ENCODE data around the gene ZGPAT.
A peak's percentile ranks its signal among the peaks of the same experiment; 100 is the strongest.
"Not testable (repeated sequence)": the region's sequence is repeated elsewhere in the genome, so short reads cannot be mapped to it uniquely, and the experiment has no call there.

The ZGPAT gene

GRCh38 chr20:63706852-63707557 is 834 bp upstream of the ZGPAT start:
- no peak for TF ChIP-seq Cebpa-rat (IDR thresholded peaks at IDR 0.05)
- peaks cover 81% of the 10 kb centered on the region for H3K36me3 ChIP-seq

DNA sequence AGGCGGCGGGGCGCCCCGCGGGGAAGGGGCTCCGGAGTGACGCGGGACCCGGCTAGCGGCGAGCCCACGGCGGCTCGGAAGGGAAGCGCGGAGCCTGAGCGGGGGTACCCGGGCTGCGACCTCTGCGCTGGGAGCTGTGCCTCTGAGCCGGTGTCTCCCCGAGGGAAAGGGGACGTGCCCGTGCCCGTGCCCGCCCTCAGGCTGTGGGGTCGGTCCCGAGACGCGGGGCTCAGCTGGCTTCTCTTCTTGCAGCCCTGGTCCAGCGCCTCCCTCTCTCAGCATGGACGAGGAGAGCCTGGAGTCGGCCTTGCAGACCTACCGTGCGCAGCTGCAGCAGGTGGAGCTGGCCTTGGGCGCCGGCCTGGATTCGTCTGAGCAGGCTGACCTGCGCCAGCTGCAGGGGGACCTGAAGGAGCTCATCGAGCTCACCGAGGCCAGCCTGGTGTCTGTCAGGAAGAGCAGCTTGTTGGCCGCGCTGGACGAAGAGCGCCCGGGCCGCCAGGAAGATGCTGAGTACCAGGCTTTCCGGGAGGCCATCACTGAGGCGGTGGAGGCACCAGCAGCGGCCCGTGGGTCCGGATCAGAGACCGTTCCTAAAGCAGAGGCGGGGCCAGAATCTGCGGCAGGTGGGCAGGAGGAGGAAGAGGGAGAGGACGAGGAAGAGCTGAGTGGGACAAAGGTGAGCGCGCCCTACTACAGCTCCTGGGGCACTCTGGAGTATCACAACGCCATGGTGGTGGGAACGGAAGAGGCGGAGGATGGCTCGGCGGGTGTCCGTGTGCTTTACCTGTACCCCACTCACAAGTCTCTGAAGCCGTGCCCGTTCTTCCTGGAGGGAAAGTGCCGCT is 686 bp downstream of the ZGPAT start:
- Histone ChIP-seq H4K20me1 (peaks cover 77% of the 10 kb centered on the region), H3K4me2 (peak overlapping the region; percentile 97), H3K27me3 (no peaks in the 10 kb centered on the region), H3K4me1 (peaks cover 44% of the 10 kb centered on the region), H3K9ac (peak overlapping the region; percentile 93), H3K4me3 (peak overlapping the region; percentile 97), H3K36me3 (peaks cover 81% of the 10 kb centered on the region), H3K9me3 (peaks cover 6% of the 10 kb centered on the region), H3K27ac (peak overlapping the region; percentile 86)
- no peak for TF ChIP-seq Cebpa-rat (IDR thresholded peaks at IDR 0.05)

More at GRCh38 chr20:63706852-63707557, 834 bp upstream of the ZGPAT start:
- H3K9ac ChIP-seq: peak overlapping the region; percentile 93
- H3K9me3 ChIP-seq: peaks cover under 1% of the 10 kb centered on the region
- H3K4me2 ChIP-seq: peak overlapping the region; percentile 97
- H3K4me3 ChIP-seq: peak overlapping the region; percentile 97
- H3K27me3 ChIP-seq: no peaks in the 10 kb centered on the region
- H4K20me1 ChIP-seq: peaks cover 92% of the 10 kb centered on the region
- peak overlapping the region; percentile 86 for H3K27ac ChIP-seq
- peaks cover 44% of the 10 kb centered on the region for H3K4me1 ChIP-seq

DNA sequence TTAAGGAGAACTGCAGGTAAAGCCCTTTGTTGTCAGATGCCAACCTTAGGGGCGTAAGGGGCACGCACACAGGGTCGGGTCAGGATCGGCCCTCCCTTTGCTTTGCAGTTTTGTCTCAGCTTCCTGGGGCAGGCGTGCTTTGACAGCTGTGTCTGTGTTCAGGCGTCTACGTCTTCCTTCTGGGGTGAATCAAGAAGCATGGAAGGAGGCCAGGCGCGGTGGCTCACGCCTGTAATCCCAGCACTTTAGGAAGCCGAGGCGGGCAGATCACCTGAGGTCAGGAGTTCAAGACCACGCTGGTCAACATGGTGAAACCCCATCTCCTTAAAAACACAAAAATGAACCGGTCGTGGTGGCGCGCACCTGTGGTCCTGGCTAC is 1.3 kb downstream of the ZGPAT start:
- peaks cover 71% of the 10 kb centered on the region for H4K20me1 ChIP-seq
- H3K27me3 ChIP-seq: no peaks in the 10 kb centered on the region
- 0 out of 2 replicates have a peak overlapping the region, but pooled peaks have one; percentile 86 for H3K27ac ChIP-seq
- H3K36me3 ChIP-seq: peaks cover 81% of the 10 kb centered on the region
- H3K9ac ChIP-seq: peak overlapping the region; percentile 93
- peak overlapping the region; percentile 97 for H3K4me3 ChIP-seq
- peak overlapping the region; percentile 97 for H3K4me2 ChIP-seq
- H3K9me3 ChIP-seq: peaks cover 9% of the 10 kb centered on the region
- no peak for TF ChIP-seq Cebpa-rat (IDR thresholded peaks at IDR 0.05)
- peaks cover 44% of the 10 kb centered on the region for H3K4me1 ChIP-seq

- Histone ChIP-seq H3K4me3 (no peak overlapping the region), H3K27me3 (no peaks in the 10 kb centered on the region), H4K20me1 (peaks cover 54% of the 10 kb centered on the region), H3K9ac (no peak overlapping the region), H3K9me3 (peaks cover 27% of the 10 kb centered on the region), H3K4me1 (peaks cover 40% of the 10 kb centered on the region), H3K36me3 (peaks cover 81% of the 10 kb centered on the region), H3K4me2 (no peak overlapping the region), H3K27ac (no peak overlapping the region)
- TF ChIP-seq Cebpa-rat (IDR thresholded peaks at IDR 0.05): no peak
Observed at GRCh38 chr20:63711085-63711645, 3.3 kb downstream of the ZGPAT start.

DNA sequence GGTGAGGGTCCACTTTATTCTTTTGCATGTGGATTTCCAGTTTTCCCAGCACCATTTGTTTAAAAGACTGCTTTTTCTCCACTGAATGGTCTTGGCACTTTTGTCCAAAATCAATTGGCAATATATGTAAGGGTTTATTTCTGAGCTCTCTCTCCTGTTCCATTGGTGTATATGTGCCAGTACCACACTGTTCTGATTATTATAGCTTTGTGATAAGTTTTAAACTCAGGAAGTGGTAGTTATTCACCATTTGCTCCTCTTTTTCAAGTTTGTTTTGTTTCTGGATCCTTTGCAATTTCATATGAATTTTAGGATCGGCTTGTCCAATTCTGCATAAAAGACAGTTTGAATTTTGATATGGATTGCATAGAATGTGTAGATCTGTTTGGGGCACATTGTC is 4.4 kb downstream of the ZGPAT start:
- Histone ChIP-seq H3K36me3 (peaks cover 87% of the 10 kb centered on the region), H3K27me3 (no peaks in the 10 kb centered on the region), H3K9me3 (peaks cover 27% of the 10 kb centered on the region), H3K4me2 (no peak overlapping the region), H3K27ac (no peak overlapping the region), H3K4me3 (no peak overlapping the region), H4K20me1 (peaks cover 52% of the 10 kb centered on the region), H3K4me1 (peaks cover 33% of the 10 kb centered on the region), H3K9ac (no peak overlapping the region)
- TF ChIP-seq Cebpa-rat (IDR thresholded peaks at IDR 0.05): no peak

- peaks cover 32% of the 10 kb centered on the region for H4K20me1 ChIP-seq
Observed at GRCh38 chr20:63714858-63715257, 7.0 kb downstream of the ZGPAT start.

DNA sequence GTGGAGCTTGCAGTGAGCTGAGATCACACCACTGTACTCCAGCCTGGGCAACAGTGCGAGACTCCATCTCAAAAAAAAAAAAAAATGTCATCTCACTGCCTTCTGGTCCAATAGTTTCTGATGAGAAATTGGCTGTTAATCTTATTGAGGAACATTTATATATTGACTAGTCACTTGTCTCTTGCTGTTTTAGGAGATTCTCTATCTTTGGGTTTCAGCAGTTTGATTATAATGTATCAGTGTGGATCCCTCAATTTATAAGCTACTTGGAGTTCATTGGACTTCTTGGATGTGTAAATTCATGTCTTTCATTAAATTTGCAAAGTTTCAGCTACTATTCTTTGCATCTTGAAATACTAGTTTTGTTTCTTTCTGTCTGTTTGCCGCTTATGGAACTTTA is 11.2 kb downstream of the ZGPAT start:
- Histone ChIP-seq H4K20me1 (peaks cover 37% of the 10 kb centered on the region; the same call in 1 of the 2 replicates), H3K4me2 (no peak overlapping the region), H3K27ac (no peak overlapping the region), H3K27me3 (no peaks in the 10 kb centered on the region), H3K4me3 (no peak overlapping the region), H3K9me3 (peaks cover 43% of the 10 kb centered on the region), H3K36me3 (peaks cover 96% of the 10 kb centered on the region), H3K4me1 (no peaks in the 10 kb centered on the region), H3K9ac (no peak overlapping the region)
- TF ChIP-seq Cebpa-rat (IDR thresholded peaks at IDR 0.05): no peak

More at GRCh38 chr20:63714858-63715257, 7.0 kb downstream of the ZGPAT start:
- TF ChIP-seq Cebpa-rat (IDR thresholded peaks at IDR 0.05): no peak
- Histone ChIP-seq H3K4me2 (no peak overlapping the region), H3K9ac (no peak overlapping the region), H3K36me3 (peaks cover 99% of the 10 kb centered on the region), H3K9me3 (peaks cover 46% of the 10 kb centered on the region), H3K4me1 (peaks cover 17% of the 10 kb centered on the region), H3K27me3 (no peaks in the 10 kb centered on the region), H3K4me3 (peak overlapping the region; percentile 30; the same call in 1 of the 2 replicates), H3K27ac (no peak overlapping the region)

DNA sequence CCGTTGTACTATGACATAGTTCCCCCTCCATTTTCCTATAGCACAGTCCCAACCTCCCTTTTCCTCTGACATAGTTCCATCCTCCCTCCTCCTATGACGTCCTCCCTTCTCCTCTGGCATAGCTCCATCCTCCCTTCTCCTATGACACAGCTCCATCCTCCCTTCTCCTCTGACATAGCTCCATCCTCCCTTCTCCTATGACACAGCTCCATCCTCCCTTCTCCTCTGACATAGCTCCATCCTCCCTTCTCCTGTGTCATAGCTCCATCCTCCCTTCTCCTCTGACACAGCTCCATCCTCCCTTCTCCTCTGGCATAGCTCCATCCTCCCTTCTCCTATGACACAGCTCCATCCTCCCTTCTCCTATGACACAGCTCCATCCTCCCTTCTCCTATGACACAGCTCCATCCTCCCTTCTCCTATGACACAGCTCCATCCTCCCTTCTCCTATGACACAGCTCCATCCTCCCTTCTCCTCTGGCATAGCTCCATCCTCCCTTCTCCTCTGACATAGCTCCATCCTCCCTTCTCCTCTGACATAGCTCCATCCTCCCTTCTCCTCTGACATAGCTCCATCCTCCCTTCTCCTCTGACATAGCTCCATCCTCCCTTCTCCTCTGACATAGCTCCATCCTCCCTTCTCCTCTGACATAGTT is 15.3 kb downstream of the ZGPAT start:
- not testable (repeated sequence) for H3K9ac ChIP-seq, H3K27me3 ChIP-seq, H3K4me2 ChIP-seq, H3K27ac ChIP-seq, H3K4me3 ChIP-seq
- peaks cover 88% of the 10 kb centered on the region for H3K36me3 ChIP-seq
- H4K20me1 ChIP-seq: peaks cover 22% of the 10 kb centered on the region; the same call in 1 of the 2 replicates
- peaks cover 52% of the 10 kb centered on the region for H3K9me3 ChIP-seq
- H3K4me1 ChIP-seq: peaks cover 13% of the 10 kb centered on the region

- not testable (repeated sequence) for H3K4me3 ChIP-seq, H3K27me3 ChIP-seq, H4K20me1 ChIP-seq
- H3K4me1 ChIP-seq: peaks cover 84% of the 10 kb centered on the region
- peaks cover 20% of the 10 kb centered on the region for H3K9me3 ChIP-seq
- peak overlapping the region; percentile 90 for H3K27ac ChIP-seq
- H3K36me3 ChIP-seq: peaks cover 45% of the 10 kb centered on the region
- H3K9ac ChIP-seq: peak overlapping the region; percentile 27; the same call in 1 of the 2 replicates
- peak overlapping the region; percentile 81 for H3K4me2 ChIP-seq
Observed at GRCh38 chr20:63730189-63730733, 22.4 kb downstream of the ZGPAT start.
